Gastroesophageal sphincter (tissue), 3 donors: ENCODE measurements around the gene UBL4A.

ENCODE experiments used
- POLR2A ChIP-seq, 2 donors: fragments of 450-650 bp; IDR thresholded peaks; one replicate each; pipeline ENCODE4 v1.6.1; 2017; ENCODE audit warnings: antibody characterized with exemption in 2 of 2, mild to moderate bottlenecking in 2 of 2, moderate library complexity in 1 of 2
- POLR2AphosphoS5 ChIP-seq: sonication (generic); formaldehyde crosslinking; IDR thresholded peaks from one replicate; pipeline ENCODE4 v1.6.1; 2017; ENCODE audit warnings: antibody characterized with exemption
- TF ChIP-seq, protein P1 (sequence below), 4 experiments: fragments of 200-600 bp in 2 of 4; fragments of 450-650 bp in 2 of 4; sonication (generic) in 1 of 4; IDR thresholded peaks; one replicate each; pipeline ENCODE4 v1.5.1; 2017 to 2019; ENCODE audit warnings: antibody characterized with exemption in 4 of 4, mild to moderate bottlenecking in 2 of 4, moderate library complexity in 2 of 4

DNA sequence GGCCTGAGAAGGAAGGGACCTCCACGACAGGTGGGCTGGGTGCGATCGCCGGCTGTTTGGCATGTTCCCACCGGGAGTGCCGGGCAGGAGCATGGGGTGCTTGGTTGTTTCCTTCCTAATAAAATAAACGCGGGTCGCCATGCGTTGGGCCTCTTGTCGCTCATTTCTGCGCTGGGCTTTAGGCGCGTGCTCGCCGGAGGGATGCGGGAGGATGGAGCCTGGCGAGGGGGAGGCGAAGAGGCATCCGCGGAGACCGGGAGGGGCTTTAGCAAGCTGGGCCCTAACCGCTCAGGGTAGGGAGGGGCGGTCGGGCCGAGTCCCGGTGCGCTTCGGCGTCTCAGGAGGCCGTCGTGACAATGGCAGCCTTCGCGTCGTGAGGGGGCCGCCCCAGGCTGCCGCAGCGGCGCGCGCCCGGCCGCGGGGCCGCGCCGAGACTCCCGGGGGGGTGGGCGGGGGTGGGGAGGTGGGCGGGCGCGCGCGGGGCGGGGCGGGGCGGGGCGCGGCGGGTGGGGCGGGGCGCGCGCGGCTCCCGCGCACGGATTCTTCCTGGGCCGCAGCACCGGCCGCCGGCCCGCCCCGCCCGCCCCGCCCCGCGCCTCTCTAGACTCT lies 49.9 kb downstream of the UBL4A start:
- TF ChIP-seq, protein P1, sequence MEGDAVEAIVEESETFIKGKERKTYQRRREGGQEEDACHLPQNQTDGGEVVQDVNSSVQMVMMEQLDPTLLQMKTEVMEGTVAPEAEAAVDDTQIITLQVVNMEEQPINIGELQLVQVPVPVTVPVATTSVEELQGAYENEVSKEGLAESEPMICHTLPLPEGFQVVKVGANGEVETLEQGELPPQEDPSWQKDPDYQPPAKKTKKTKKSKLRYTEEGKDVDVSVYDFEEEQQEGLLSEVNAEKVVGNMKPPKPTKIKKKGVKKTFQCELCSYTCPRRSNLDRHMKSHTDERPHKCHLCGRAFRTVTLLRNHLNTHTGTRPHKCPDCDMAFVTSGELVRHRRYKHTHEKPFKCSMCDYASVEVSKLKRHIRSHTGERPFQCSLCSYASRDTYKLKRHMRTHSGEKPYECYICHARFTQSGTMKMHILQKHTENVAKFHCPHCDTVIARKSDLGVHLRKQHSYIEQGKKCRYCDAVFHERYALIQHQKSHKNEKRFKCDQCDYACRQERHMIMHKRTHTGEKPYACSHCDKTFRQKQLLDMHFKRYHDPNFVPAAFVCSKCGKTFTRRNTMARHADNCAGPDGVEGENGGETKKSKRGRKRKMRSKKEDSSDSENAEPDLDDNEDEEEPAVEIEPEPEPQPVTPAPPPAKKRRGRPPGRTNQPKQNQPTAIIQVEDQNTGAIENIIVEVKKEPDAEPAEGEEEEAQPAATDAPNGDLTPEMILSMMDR (IDR thresholded peaks at IDR 0.05) = no peak
- TF ChIP-seq POLR2A (IDR thresholded peaks at IDR 0.05) (no peak), POLR2AphosphoS5 (no peak)
